ENCODE data around the gene FAM151A.

FAM151A gene

GRCh38 chr1:54611621-54612020, 11.7 kb downstream of the FAM151A start:
- H3K4me3 ChIP-seq (ENCODE audit: low read depth, low read length), result no peak overlapping the region
- TF ChIP-seq CTCF (conservative IDR thresholded peaks at IDR 0.05; ENCODE audit: low read depth, low read length), result no peak
- no peak for DNase-seq (ENCODE audit: low read depth)

GRCh38 chr1:54610601-54611580, 12.4 kb downstream of the FAM151A start:
- H3K4me3 ChIP-seq (ENCODE audit: low read depth, low read length), result no peak overlapping the region
- no peak for TF ChIP-seq CTCF (conservative IDR thresholded peaks at IDR 0.05; ENCODE audit: low read depth, low read length)
- peak; percentile 30 for DNase-seq (ENCODE audit: low read depth)

- no peak for TF ChIP-seq CTCF (conservative IDR thresholded peaks at IDR 0.05; ENCODE audit: low read depth, low read length)
- DNase-seq (ENCODE audit: low read depth), result peak; percentile 20
- no peak overlapping the region for H3K4me3 ChIP-seq (ENCODE audit: low read depth, low read length)
Observed at GRCh38 chr1:54610048-54610447, 13.3 kb downstream of the FAM151A start.

- TF ChIP-seq CTCF (conservative IDR thresholded peaks at IDR 0.05; ENCODE audit: low read depth, low read length), result no peak
- H3K4me3 ChIP-seq (ENCODE audit: low read depth, low read length), result no peak overlapping the region
- DNase-seq (ENCODE audit: low read depth), result no peak
Observed at GRCh38 chr1:54609301-54609921, 13.9 kb downstream of the FAM151A start.

- no peak for TF ChIP-seq CTCF (conservative IDR thresholded peaks at IDR 0.05; ENCODE audit: low read depth, low read length)
- DNase-seq (ENCODE audit: low read depth), result no peak
- H3K4me3 ChIP-seq (ENCODE audit: low read depth, low read length), result no peak overlapping the region
Observed at GRCh38 chr1:54608566-54609230, 14.6 kb downstream of the FAM151A start.

- H3K4me3 ChIP-seq (ENCODE audit: low read depth, low read length), result no peak overlapping the region
- no peak for TF ChIP-seq CTCF (conservative IDR thresholded peaks at IDR 0.05; ENCODE audit: low read depth, low read length)
- DNase-seq (ENCODE audit: low read depth), result no peak
Observed at GRCh38 chr1:54607821-54608565, 15.3 kb downstream of the FAM151A start.

Data from choroid plexus epithelial cell (primary cell).